GM23338 (cell line): ENCODE data around the gene ZNF830. TPM values are rescaled to one million over a fixed set of nuclear protein-coding genes. Genes with fewer than 3 reads are reported as not detected.

Experiments used
- CREB1 ChIP-seq: fragments of 250-450 bp; sonication (Bioruptor Pico); IDR thresholded peaks from 2 replicates; pipeline ENCODE4 v1.5.0; 2020; ENCODE audit warnings: low read depth, mild to moderate bottlenecking, moderate library complexity
- CTCF ChIP-seq, 2 experiments: fragments of 200-600 bp in 1 of 2; sonication (generic) in 1 of 2; conservative IDR thresholded peaks; 2 replicates each; pipeline versions ENCODE4 v1.5.1 to v1.6.1; 2016 to 2017; ENCODE audit warnings: antibody characterized with exemption in 2 of 2, low read depth in 2 of 2, mild to moderate bottlenecking in 2 of 2, moderate library complexity in 1 of 2
- ETS1 ChIP-seq: IDR thresholded peaks from 2 replicates; pipeline ENCODE4 v1.6.1; 2016; ENCODE audit warnings: antibody characterized with exemption
- EZH2 ChIP-seq: fragments of 200-600 bp; sonication (generic); IDR thresholded peaks from one replicate; pipeline ENCODE4 v1.8.0; 2017; ENCODE audit warnings: antibody characterized with exemption, mild to moderate bottlenecking, low read depth; ENCODE audit not compliant: unreplicated experiment
- EZH2phosphoT487 ChIP-seq: fragments of 200-600 bp; sonication (generic); IDR thresholded peaks from one replicate; pipeline ENCODE4 v1.8.1; 2018; ENCODE audit warnings: antibody characterized with exemption; ENCODE audit not compliant: unreplicated experiment
- JUNB ChIP-seq: IDR thresholded peaks from one replicate; pipeline ENCODE4 v1.6.1; 2016; ENCODE audit warnings: antibody characterized with exemption; ENCODE audit not compliant: unreplicated experiment
- NANOG ChIP-seq: IDR thresholded peaks from 2 replicates; pipeline ENCODE4 v1.6.1; 2016; ENCODE audit warnings: antibody characterized with exemption, borderline replicate concordance
- POLR2AphosphoS5 ChIP-seq: IDR thresholded peaks from 2 replicates; pipeline ENCODE4 v1.6.1; 2016; ENCODE audit warnings: antibody characterized with exemption, low read depth
- STAT1 ChIP-seq: IDR thresholded peaks from one replicate; pipeline ENCODE4 v1.6.1; 2016; ENCODE audit warnings: antibody characterized with exemption; ENCODE audit not compliant: unreplicated experiment
- ZNF114 ChIP-seq: fragments of 250-450 bp; sonication (Bioruptor Pico); IDR thresholded peaks from 2 replicates; pipeline ENCODE4 v1.5.0; 2020; ENCODE audit warnings: mild to moderate bottlenecking, moderate library complexity
- ZNF331 ChIP-seq: fragments of 250-450 bp; sonication (Bioruptor Pico); IDR thresholded peaks from 2 replicates; pipeline ENCODE4 v1.5.0; 2020; ENCODE audit warnings: low read depth, mild to moderate bottlenecking, moderate library complexity
- ZNF462 ChIP-seq: fragments of 250-450 bp; sonication (Bioruptor Pico); IDR thresholded peaks from 2 replicates; pipeline ENCODE4 v1.5.0; 2020; ENCODE audit warnings: mild to moderate bottlenecking, moderate library complexity
- polyA plus RNA-seq: library from polyadenylated mRNA; unstranded; fragments of >200 nt; fragmentation: Nextera tagmentation; extraction: Ambion mirVana; gene quantifications from 2 replicates; pipeline ENCODE4 v1.2.1, GENCODE V29; 2016
- total RNA-seq: library from RNA; depleted of rRNA; stranded (reverse); fragments of >200 nt; shearing (Covaris generic); gene quantifications from 2 replicates; pipeline ENCODE4 v1.2.3, GENCODE V29; 2014

ZNF830 gene
- total and polyA plus RNA-seq, 2 experiments from 2014 or later, result 12.8 to 22.3 TPM

- TF ChIP-seq ZNF462 (no peak), POLR2AphosphoS5 (no peak), NANOG (no peak), ETS1 (no peak), ZNF331 (CRISPR knock-in tag) (no peak), CTCF (conservative IDR thresholded peaks at IDR 0.05; ENCODE audit: low read depth in 2 of 2) (no peak), ZNF114 (CRISPR knock-in tag) (no peak), JUNB (no peak), STAT1 (no peak), EZH2 (no peak), EZH2phosphoT487 (no peak), CREB1 (CRISPR knock-in tag) (no peak)
Observed at GRCh38 chr17:34981538-34982241, 20.4 kb downstream of the ZNF830 start (continued).
